Upper lobe of left lung (tissue), 4 donors: ENCODE results near the gene TGIF1.

Source experiments
- POLR2A ChIP-seq, 4 donors: fragments of 450-650 bp; IDR thresholded peaks; one replicate each; pipeline ENCODE4 v1.5.1; 2016 to 2017; ENCODE audit warnings: antibody characterized with exemption in 4 of 4, mild to moderate bottlenecking in 2 of 4
- TF ChIP-seq, protein P1 (sequence below), 6 experiments: fragments of 450-650 bp in 4 of 6; fragments of 200-600 bp in 2 of 6; sonication (generic) in 2 of 6; IDR thresholded peaks; one replicate each; pipeline ENCODE4 v1.5.1; 2016 to 2019; ENCODE audit warnings: antibody characterized with exemption in 6 of 6

DNA sequence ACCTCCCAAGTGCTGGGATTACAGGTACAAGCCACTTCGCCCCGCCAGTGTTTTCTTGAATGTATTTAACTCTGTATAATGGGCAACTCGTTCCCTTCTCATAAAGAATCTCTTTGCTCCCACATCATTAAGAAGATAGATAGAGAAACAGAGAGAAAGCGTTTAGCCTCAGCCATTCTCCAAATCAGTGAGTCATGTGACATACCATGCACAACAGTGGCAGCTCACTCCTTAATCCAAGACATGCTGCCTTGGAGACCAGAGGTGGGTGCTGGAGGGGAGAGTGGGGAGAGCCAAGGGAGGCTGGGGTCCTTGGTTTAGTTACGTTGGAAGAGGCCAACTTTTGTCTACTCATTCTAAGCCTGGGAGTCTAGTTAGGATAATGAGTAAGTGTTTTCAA, 54.7 kb downstream of the TGIF1 start:
- TF ChIP-seq, protein P1, sequence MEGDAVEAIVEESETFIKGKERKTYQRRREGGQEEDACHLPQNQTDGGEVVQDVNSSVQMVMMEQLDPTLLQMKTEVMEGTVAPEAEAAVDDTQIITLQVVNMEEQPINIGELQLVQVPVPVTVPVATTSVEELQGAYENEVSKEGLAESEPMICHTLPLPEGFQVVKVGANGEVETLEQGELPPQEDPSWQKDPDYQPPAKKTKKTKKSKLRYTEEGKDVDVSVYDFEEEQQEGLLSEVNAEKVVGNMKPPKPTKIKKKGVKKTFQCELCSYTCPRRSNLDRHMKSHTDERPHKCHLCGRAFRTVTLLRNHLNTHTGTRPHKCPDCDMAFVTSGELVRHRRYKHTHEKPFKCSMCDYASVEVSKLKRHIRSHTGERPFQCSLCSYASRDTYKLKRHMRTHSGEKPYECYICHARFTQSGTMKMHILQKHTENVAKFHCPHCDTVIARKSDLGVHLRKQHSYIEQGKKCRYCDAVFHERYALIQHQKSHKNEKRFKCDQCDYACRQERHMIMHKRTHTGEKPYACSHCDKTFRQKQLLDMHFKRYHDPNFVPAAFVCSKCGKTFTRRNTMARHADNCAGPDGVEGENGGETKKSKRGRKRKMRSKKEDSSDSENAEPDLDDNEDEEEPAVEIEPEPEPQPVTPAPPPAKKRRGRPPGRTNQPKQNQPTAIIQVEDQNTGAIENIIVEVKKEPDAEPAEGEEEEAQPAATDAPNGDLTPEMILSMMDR (IDR thresholded peaks at IDR 0.05), result no peak
- TF ChIP-seq POLR2A (IDR thresholded peaks at IDR 0.05), result no peak
